Loucy (cell line): ENCODE measurements around the gene CNTN1.
"Not testable (repeated sequence)": the region's sequence is repeated elsewhere in the genome, so short reads cannot be mapped to it uniquely, and the experiment has no call there.

ENCODE experiments used
- H2AFZ ChIP-seq: fragments of 200-600 bp; sonication (generic); 2 replicates; pipeline ENCODE4 v1.6.0; 2016; ENCODE audit warnings: antibody characterized with exemption, mild to moderate bottlenecking, low read length, moderate library complexity
- H3F3A ChIP-seq: fragments of 200-600 bp; 2 replicates; pipeline ENCODE4 v1.6.0; 2016; ENCODE audit warnings: antibody characterized with exemption, low read depth, mild to moderate bottlenecking
- H3K27me3 ChIP-seq: fragments of 200-600 bp; sonication (generic); 2 replicates; pipeline ENCODE4 v1.6.1; 2014; ENCODE audit warnings: low read length, mild to moderate bottlenecking; ENCODE audit not compliant: insufficient read depth, poor library complexity, severe bottlenecking
- H3K36me3 ChIP-seq: fragments of 200-600 bp; sonication (generic); 2 replicates; pipeline ENCODE4 v1.6.1; 2016; ENCODE audit warnings: low read length; ENCODE audit not compliant: insufficient read depth
- H3K4me1 ChIP-seq: fragments of 200-600 bp; sonication (generic); 2 replicates; pipeline ENCODE4 v1.5.1; 2014; ENCODE audit warnings: low read length, mild to moderate bottlenecking; ENCODE audit not compliant: insufficient read depth, poor library complexity, severe bottlenecking
- H3K4me2 ChIP-seq: fragments of 200-600 bp; sonication (generic); 2 replicates; pipeline ENCODE4 v1.6.0; 2014; ENCODE audit warnings: antibody characterized with exemption, low read length, low read depth, mild to moderate bottlenecking; ENCODE audit not compliant: poor library complexity, severe bottlenecking
- H3K4me3 ChIP-seq: fragments of 200-600 bp; sonication (generic); 2 replicates; pipeline ENCODE4 v1.5.1; 2014; ENCODE audit warnings: low read length, mild to moderate bottlenecking, mixed read lengths; ENCODE audit not compliant: poor library complexity, severe bottlenecking
- H3K79me2 ChIP-seq: fragments of 200-600 bp; sonication (generic); 2 replicates; pipeline ENCODE4 v1.6.1; 2014; ENCODE audit warnings: low read length; ENCODE audit not compliant: insufficient read depth
- H3K9ac ChIP-seq: fragments of 200-600 bp; sonication (generic); 2 replicates; pipeline ENCODE4 v1.6.0; 2014; ENCODE audit warnings: mild to moderate bottlenecking, low read depth, low read length, moderate library complexity; ENCODE audit not compliant: poor library complexity, severe bottlenecking
- H3K9me2 ChIP-seq: fragments of 200-600 bp; sonication (generic); replicated peaks from 2 replicates; pipeline ENCODE4 v1.6.1; 2016; ENCODE audit warnings: low read depth, low read length, mixed read lengths
- H3K9me3 ChIP-seq: fragments of 200-600 bp; sonication (generic); 2 replicates; pipeline ENCODE4 v1.6.1; 2014; ENCODE audit warnings: mild to moderate bottlenecking, antibody characterized with exemption, low read length, low read depth; ENCODE audit not compliant: insufficient read depth
- H4K20me1 ChIP-seq: fragments of 200-600 bp; sonication (generic); 2 replicates; pipeline ENCODE4 v1.6.0; 2014; ENCODE audit warnings: antibody characterized with exemption, low read length, mild to moderate bottlenecking; ENCODE audit not compliant: insufficient read depth, poor library complexity, severe bottlenecking
- CTCF ChIP-seq: fragments of 200-600 bp; sonication (generic); conservative IDR thresholded peaks from 2 replicates; pipeline ENCODE4 v1.5.1; 2014; ENCODE audit warnings: mild to moderate bottlenecking, antibody characterized with exemption, low read length
- EZH2phosphoT487 ChIP-seq: fragments of 200-600 bp; IDR thresholded peaks from 2 replicates; pipeline ENCODE4 v1.6.1; 2018; ENCODE audit warnings: antibody characterized with exemption, mild to moderate bottlenecking, moderate library complexity, borderline replicate concordance

The CNTN1 gene

GRCh38 chr12:41074473-41074769 is 382.2 kb downstream of the CNTN1 start:
- no peak overlapping the region for H3K4me2 ChIP-seq
- H3K4me3 ChIP-seq = no peak overlapping the region
- no peaks in the 10 kb centered on the region for H3K79me2 ChIP-seq
- H2AFZ ChIP-seq = no peak overlapping the region
- H3K9me3 ChIP-seq = 0 out of 2 replicates have a peak, but pooled peaks cover 3% of the 10 kb centered on the region
- H4K20me1 ChIP-seq = no peaks in the 10 kb centered on the region
- H3F3A ChIP-seq = no peaks in the 10 kb centered on the region
- H3K9ac ChIP-seq = no peak overlapping the region
- no peaks in the 10 kb centered on the region for H3K27me3 ChIP-seq
- no peaks in the 10 kb centered on the region for H3K9me2 ChIP-seq
- no peak for TF ChIP-seq CTCF
- no peak for TF ChIP-seq EZH2phosphoT487
- H3K4me1 ChIP-seq = peaks cover 10% of the 10 kb centered on the region
- H3K36me3 ChIP-seq = no peaks in the 10 kb centered on the region

- Histone ChIP-seq H3K36me3 (no peaks in the 10 kb centered on the region), H3K4me3 (no peak overlapping the region), H3K9ac (no peak overlapping the region), H3F3A (no peaks in the 10 kb centered on the region), H3K9me2 (no peaks in the 10 kb centered on the region), H3K4me1 (peaks cover 10% of the 10 kb centered on the region), H3K4me2 (no peak overlapping the region), H2AFZ (no peak overlapping the region), H4K20me1 (no peaks in the 10 kb centered on the region), H3K9me3 (peaks cover 3% of the 10 kb centered on the region; the same call in 1 of the 2 replicates), H3K27me3 (no peaks in the 10 kb centered on the region), H3K79me2 (no peaks in the 10 kb centered on the region)
- TF ChIP-seq CTCF (no peak), EZH2phosphoT487 (no peak)
These were observed 383.9 kb downstream of the CNTN1 start for GRCh38 chr12:41076114-41076513.

- H3K79me2 ChIP-seq, H3K4me3 ChIP-seq, H3K9me2 ChIP-seq, H2AFZ ChIP-seq, H3K27me3 ChIP-seq, H3F3A ChIP-seq, H4K20me1 ChIP-seq, H3K9me3 ChIP-seq, H3K4me1 ChIP-seq, H3K9ac ChIP-seq, H3K4me2 ChIP-seq, H3K36me3 ChIP-seq: not testable (repeated sequence)
These were observed 389.0 kb downstream of the CNTN1 start for GRCh38 chr12:41081241-41081640.

- no peaks in the 10 kb centered on the region for H3K36me3 ChIP-seq
- H3K9ac ChIP-seq = no peak overlapping the region
- no peaks in the 10 kb centered on the region for H3F3A ChIP-seq
- no peaks in the 10 kb centered on the region for H4K20me1 ChIP-seq
- no peaks in the 10 kb centered on the region for H3K9me2 ChIP-seq
- no peak overlapping the region for H2AFZ ChIP-seq
- no peak overlapping the region for H3K4me2 ChIP-seq
- H3K9me3 ChIP-seq = peaks cover 5% of the 10 kb centered on the region; the same call in 1 of the 2 replicates
- no peak for TF ChIP-seq EZH2phosphoT487
- no peak for TF ChIP-seq CTCF
- H3K4me3 ChIP-seq = no peak overlapping the region
- no peaks in the 10 kb centered on the region for H3K79me2 ChIP-seq
- H3K27me3 ChIP-seq = no peaks in the 10 kb centered on the region
- H3K4me1 ChIP-seq = no peaks in the 10 kb centered on the region
These were observed 397.2 kb downstream of the CNTN1 start for GRCh38 chr12:41089438-41089837.
